Heart right ventricle (tissue), 16 donors: ENCODE measurements around the gene CNTN4. TPM values are rescaled to one million over a fixed set of nuclear protein-coding genes. Genes with fewer than 3 reads are reported as not detected.

Experiments used
- ATAC-seq, 8 donors: fragments of 200-7000 bp; cut with Tn5 transposase; one replicate each; pipeline ENCODE4 v1.9.1; 2020; ENCODE audit warnings: mild to moderate bottlenecking in 8 of 8, moderate library complexity in 8 of 8, moderate number of reproducible peaks in 1 of 8
- DNase-seq, 2 donors: peaks; one replicate each; pipeline ENCODE4 v3.0.0-alpha.2; 2020
- H3K27ac ChIP-seq, 10 donors: fragments of 200-600 bp; sonication (generic) in 2 of 10; one replicate each; pipeline versions ENCODE4 v1.5.0 to v1.8.0; 2020 to 2022; ENCODE audit warnings: mild to moderate bottlenecking in 3 of 10
- H3K27me3 ChIP-seq, 7 donors: fragments of 200-600 bp; one replicate each; pipeline ENCODE4 v1.8.0; 2021 to 2022; ENCODE audit warnings: mild to moderate bottlenecking in 2 of 7
- H3K36me3 ChIP-seq, 9 donors: fragments of 200-600 bp; sonication (generic) in 1 of 9; one replicate each; pipeline versions ENCODE4 v1.5.0 to v1.8.0; 2020 to 2022; ENCODE audit warnings: mild to moderate bottlenecking in 2 of 9
- H3K4me1 ChIP-seq, 9 donors: fragments of 200-600 bp; sonication (generic) in 1 of 9; one replicate each; pipeline versions ENCODE4 v1.5.0 to v1.8.0; 2020 to 2022; ENCODE audit warnings: mild to moderate bottlenecking in 4 of 9
- H3K4me3 ChIP-seq, 10 donors: fragments of 200-600 bp; sonication (generic) in 2 of 10; one replicate each; pipeline versions ENCODE4 v1.5.0 to v1.8.0; 2020 to 2022; ENCODE audit warnings: mild to moderate bottlenecking in 7 of 10, moderate library complexity in 2 of 10
- H3K9me3 ChIP-seq, 11 donors: fragments of 200-600 bp in 10 of 11; sonication (generic) in 2 of 11; one replicate each; pipeline versions ENCODE4 v1.5.0 to v1.8.0; 2013 to 2022; ENCODE audit warnings: mild to moderate bottlenecking in 2 of 11, control low read depth in 1 of 11, moderate library complexity in 1 of 11
- CTCF ChIP-seq, 9 donors: fragments of 200-600 bp; sonication (generic) in 2 of 9; IDR thresholded peaks; one replicate each; pipeline versions ENCODE4 v1.5.0 to v1.8.0; 2021 to 2022; ENCODE audit warnings: antibody characterized with exemption in 9 of 9, mild to moderate bottlenecking in 5 of 9, moderate library complexity in 1 of 9
- WGBS, 2 donors: extraction: QIAGEN DNeasy Blood & Tissue Kit; methylation state at CpG; one replicate each; pipeline ENCODE4 v1.1.7; 2013; ENCODE audit warnings: inconsistent platforms in 1 of 2; 5-methylcytosine and 5-hydroxymethylcytosine counted together
- intact Hi-C, 10 donors: fragments of 100-400 bp; cut with DNase I; formaldehyde crosslinking; loops; one replicate each; pipeline versions ENCODE4 v1.11.1 to v1.14.2; 2022
- polyA plus RNA-seq, 2 donors: library from polyadenylated mRNA; stranded (reverse); fragments of 200-250 nt; gene quantifications; one replicate each; pipeline ENCODE4 v1.2.3, GENCODE V29; 2013
- total RNA-seq, 10 donors: library from RNA; stranded (reverse); fragmentation: NEBNext Ultra II Directional in 3 of 10; extraction: Animal tissue kit (Norgen Biotek cat#: 25700) in 3 of 10; gene quantifications; one replicate each; pipeline versions ENCODE4 v1.2.1 to v1.2.4, GENCODE V29; 2021 to 2023
- donor health status: Arrhythmogenic right ventricular cardiomyopathy.
- donor health status: ischemic (EF 13 %, LVEDD 7.1; RV severe dilation, severe dysfunction).
- donor health status: healthy with polysubstance abuse.
- donor health status: DM: no; HTN: yes; CAD: no.
- donor health status: DM: no; HTN: no; CAD: no.
- donor health status: ischemic (EF 25% LVEDD 6.9; RV normal size, moderate dysfunction).
- donor health status: ischemic (EF 25% LVEDD 5.7; RV mildly dilated, moderate dysfunction).
- donor health status: healthy.
- donor health status: DM: yes; HTN: yes; CAD: no.
- donor health status: Ischemic cardiomyopathy.
- donor health status: ischemic (EF 35%, LVEDD 5.7; RV mildly dilated, moderate dysfunction).
- donor health status: nonischemic (EF 11% LVEDD 7.7; RV severe dilation, severe dysfunction).
- donor health status: DM: yes; HTN: yes; CAD: no.
- donor health status: PGD.
- donor health status: ischemic (EF 29% LVEDD 5.4; RV normal size, mild dysfunction).
- donor health status: nonischemic (EF 23%, LVEDD 6.1; RV moderate dilation, normal function).

CNTN4 gene
- total and polyA plus RNA-seq, 12 donors = 0.48 to 4.7 (median 2.5) TPM

GRCh38 chr3:2544212-2544611 is 445.5 kb downstream of the CNTN4 start:
- 88 to 94% methylated on average over 2 of the region's 2 CpGs for WGBS, 2 donors
- TF ChIP-seq CTCF (IDR thresholded peaks at IDR 0.05) = no peak
- no peak for ATAC-seq

GRCh38 chr3:2544718-2545117 is 446.1 kb downstream of the CNTN4 start:
- intact Hi-C loops = no loop called here
- ATAC-seq (no peak), DNase-seq (no peak)
- H3K4me1 ChIP-seq = no peaks in the 10 kb centered on the region
- no peak overlapping the region for H3K27ac ChIP-seq
- H3K4me3 ChIP-seq = no peak overlapping the region
- H3K27me3 ChIP-seq = no peaks in the 10 kb centered on the region
- 75 to 88% methylated on average over 2 of the region's 2 CpGs for WGBS, 2 donors
- H3K36me3 ChIP-seq = no peaks in the 10 kb centered on the region
- peaks cover 0 to 27% (median 0%) of the 10 kb centered on the region in 11 donors for H3K9me3 ChIP-seq
- no peak for TF ChIP-seq CTCF (IDR thresholded peaks at IDR 0.05)

More at GRCh38 chr3:2544212-2544611, 445.5 kb downstream of the CNTN4 start:
- H3K27ac ChIP-seq = no peak overlapping the region
- no peaks in the 10 kb centered on the region for H3K36me3 ChIP-seq
- H3K9me3 ChIP-seq = peaks cover 0 to 27% (median 0%) of the 10 kb centered on the region in 11 donors
- DNase-seq = no peak
- no peak overlapping the region for H3K4me3 ChIP-seq
- H3K4me1 ChIP-seq = no peaks in the 10 kb centered on the region
- intact Hi-C loops = no loop called here
- no peaks in the 10 kb centered on the region for H3K27me3 ChIP-seq

- Histone ChIP-seq H3K27ac (no peak overlapping the region), H3K36me3 (no peaks in the 10 kb centered on the region), H3K4me3 (no peak overlapping the region), H3K27me3 (no peaks in the 10 kb centered on the region), H3K4me1 (no peaks in the 10 kb centered on the region), H3K9me3 (peaks cover 0 to 27% (median 0%) of the 10 kb centered on the region in 11 donors)
- no peak for DNase-seq
- TF ChIP-seq CTCF (IDR thresholded peaks at IDR 0.05) = no peak
- intact Hi-C loops = no loop called here
- 89% methylated on average over 4 of the region's 4 CpGs for WGBS, 2 donors
- ATAC-seq = no peak
Observed at GRCh38 chr3:2547049-2547448, 448.4 kb downstream of the CNTN4 start.

- no peak for ATAC-seq
- WGBS, 2 donors = 39 to 56% methylated on average over 3 of the region's 3 CpGs
- H3K27ac ChIP-seq = no peak overlapping the region
- TF ChIP-seq CTCF (IDR thresholded peaks at IDR 0.05) = no peak
- no peak for DNase-seq
- H3K4me1 ChIP-seq = no peaks in the 10 kb centered on the region
- H3K36me3 ChIP-seq = no peaks in the 10 kb centered on the region
- H3K27me3 ChIP-seq = no peaks in the 10 kb centered on the region
- intact Hi-C loops = no loop called here
- H3K4me3 ChIP-seq = no peak overlapping the region
- H3K9me3 ChIP-seq = no peaks in the 10 kb centered on the region
Observed at GRCh38 chr3:2554656-2555055, 456.0 kb downstream of the CNTN4 start.
